CD14-positive monocyte (primary cell): ENCODE data around the gene CXCL10. TPM values are rescaled to one million over a fixed set of nuclear protein-coding genes. Genes with fewer than 3 reads are reported as not detected.
A peak's percentile ranks its signal among the peaks of the same experiment; 100 is the strongest.

Experiments used
- DNase-seq, 3 donors: peaks; one replicate each; pipeline ENCODE4 v3.0.0-alpha.2; 2011 to 2022
- H2AFZ ChIP-seq: 2 replicates; pipeline ENCODE4 v1.6.0; 2012; ENCODE audit warnings: mild to moderate bottlenecking, low read depth, low read length, inconsistent platforms; ENCODE audit not compliant: insufficient read depth, poor library complexity, severe bottlenecking
- H3K27ac ChIP-seq, 2 donors: 1 replicate in 1 of 2; 2 replicates in 1 of 2; pipeline ENCODE4 v1.5.1; 2012 to 2013; ENCODE audit warnings: low read length in 2 of 2, control low read depth in 1 of 2, inconsistent platforms in 1 of 2, low read depth in 1 of 2, mild to moderate bottlenecking in 1 of 2
- H3K27me3 ChIP-seq, 2 donors: one replicate each; pipeline versions ENCODE4 v1.6.0 to v1.6.1; 2011 to 2013; ENCODE audit warnings: low read length in 2 of 2; ENCODE audit not compliant: control insufficient read depth in 2 of 2, insufficient read depth in 2 of 2
- H3K36me3 ChIP-seq, 2 donors: replicated peaks in 1 of 2; 1 replicate in 1 of 2; 2 replicates in 1 of 2; pipeline versions ENCODE4 v1.5.1 to v1.6.1; 2012 to 2013; ENCODE audit warnings: low read length in 2 of 2, control low read depth in 1 of 2, inconsistent platforms in 1 of 2, mild to moderate bottlenecking in 1 of 2; ENCODE audit not compliant: insufficient read depth in 2 of 2, control insufficient read depth in 1 of 2
- H3K4me1 ChIP-seq, 2 donors: 1 replicate in 1 of 2; 2 replicates in 1 of 2; pipeline versions ENCODE4 v1.5.1 to v1.6.1; 2012 to 2013; ENCODE audit warnings: low read length in 2 of 2, control low read depth in 1 of 2, inconsistent platforms in 1 of 2, mild to moderate bottlenecking in 1 of 2, moderate library complexity in 1 of 2; ENCODE audit not compliant: insufficient read depth in 2 of 2, control insufficient read depth in 1 of 2
- H3K4me2 ChIP-seq: replicated peaks from 2 replicates; pipeline ENCODE3; 2012; ENCODE audit warnings: low read length, moderate library complexity, mild to moderate bottlenecking; ENCODE audit not compliant: poor library complexity, severe bottlenecking; ENCODE audit errors: extremely low read depth
- H3K4me3 ChIP-seq, 3 experiments: fragments of 200-600 bp in 1 of 3; sonication (generic) in 1 of 3; replicated peaks in 1 of 3; 1 replicate in 2 of 3; 2 replicates in 1 of 3; pipeline ENCODE4 v1.5.1; 2011 to 2013; ENCODE audit warnings: low read length in 3 of 3, mild to moderate bottlenecking in 3 of 3, control low read depth in 2 of 3, low read depth in 2 of 3, inconsistent platforms in 1 of 3, moderate library complexity in 1 of 3
- H3K79me2 ChIP-seq: 2 replicates; pipeline ENCODE4 v1.6.0; 2012; ENCODE audit warnings: mild to moderate bottlenecking, control low read depth, inconsistent platforms, low read length, moderate library complexity; ENCODE audit not compliant: insufficient read depth
- H3K9ac ChIP-seq: 2 replicates; pipeline ENCODE4 v1.6.0; 2017; ENCODE audit warnings: low read length, mild to moderate bottlenecking; ENCODE audit not compliant: insufficient read depth, poor library complexity, severe bottlenecking
- H3K9me3 ChIP-seq, 2 donors: replicated peaks in 1 of 2; 1 replicate in 1 of 2; 2 replicates in 1 of 2; pipeline versions ENCODE4 v1.5.1 to v1.6.1; 2012 to 2013; ENCODE audit warnings: low read length in 2 of 2, control low read depth in 1 of 2; ENCODE audit not compliant: control insufficient read depth in 1 of 2, insufficient read depth in 1 of 2
- H4K20me1 ChIP-seq: 2 replicates; pipeline ENCODE4 v1.6.0; 2012; ENCODE audit warnings: mild to moderate bottlenecking, low read length, control low read depth, moderate library complexity; ENCODE audit not compliant: insufficient read depth
- H3K27ac Mint-ChIP-seq, 7 donors: one replicate each; pipeline ENCODE4 v1.8.0; 2020; ENCODE audit warnings: mild to moderate bottlenecking in 7 of 7, mixed read lengths in 7 of 7, moderate library complexity in 6 of 7, inconsistent platforms in 2 of 7
- H3K27me3 Mint-ChIP-seq, 3 donors: one replicate each; pipeline ENCODE4 v1.8.0; 2021 to 2022; ENCODE audit warnings: low read depth in 3 of 3, mild to moderate bottlenecking in 3 of 3, mixed read lengths in 3 of 3, moderate library complexity in 3 of 3, inconsistent platforms in 1 of 3
- H3K36me3 Mint-ChIP-seq, 2 donors: one replicate each; pipeline ENCODE4 v1.8.0; 2020; ENCODE audit warnings: mixed read lengths in 2 of 2, inconsistent platforms in 1 of 2, mild to moderate bottlenecking in 1 of 2
- H3K4me1 Mint-ChIP-seq: one replicate; pipeline ENCODE4 v1.8.0; 2020; ENCODE audit warnings: mild to moderate bottlenecking, mixed read lengths
- H3K4me3 Mint-ChIP-seq, 2 donors: one replicate each; pipeline ENCODE4 v1.8.0; 2020; ENCODE audit warnings: mild to moderate bottlenecking in 2 of 2, mixed read lengths in 2 of 2, moderate library complexity in 1 of 2
- H3K9me3 Mint-ChIP-seq, 7 donors: one replicate each; pipeline ENCODE4 v1.8.0; 2020 to 2022; ENCODE audit warnings: mixed read lengths in 7 of 7, mild to moderate bottlenecking in 6 of 7, moderate library complexity in 6 of 7, inconsistent platforms in 2 of 7
- CTCF ChIP-seq: fragments of 200-600 bp; IDR thresholded peaks from one replicate; pipeline ENCODE4 v1.8.0; 2022; ENCODE audit warnings: antibody characterized with exemption, mild to moderate bottlenecking
- WGBS: methylation state at CpG from one replicate; pipeline ENCODE4 v1.1.5; 2013; ENCODE audit warnings: missing lambda C conversion rate; ENCODE audit not compliant: insufficient coverage; 5-methylcytosine and 5-hydroxymethylcytosine counted together
- intact Hi-C, 2 donors: fragments of 100-400 bp; cut with micrococcal nuclease; formaldehyde crosslinking; loops; one replicate each; pipeline versions ENCODE4 v1.15.0 to v1.15.1; 2023
- polyA plus RNA-seq, 3 donors: library from polyadenylated mRNA; depleted of rRNA in 1 of 3; unstranded in 2 of 3; stranded (reverse) in 1 of 3; fragments of 300-500 nt in 2 of 3; fragments of >200 nt in 1 of 3; fragmentation: Illumina TruSeq in 2 of 3; gene quantifications; 1 replicate in 2 of 3; 2 replicates in 1 of 3; pipeline ENCODE4 v1.2.3, GENCODE V29; 2012 to 2021

Gene CXCL10
- polyA plus RNA-seq, 3 donors, result 5.5 to 16.5 (median 16.3) TPM

DNA sequence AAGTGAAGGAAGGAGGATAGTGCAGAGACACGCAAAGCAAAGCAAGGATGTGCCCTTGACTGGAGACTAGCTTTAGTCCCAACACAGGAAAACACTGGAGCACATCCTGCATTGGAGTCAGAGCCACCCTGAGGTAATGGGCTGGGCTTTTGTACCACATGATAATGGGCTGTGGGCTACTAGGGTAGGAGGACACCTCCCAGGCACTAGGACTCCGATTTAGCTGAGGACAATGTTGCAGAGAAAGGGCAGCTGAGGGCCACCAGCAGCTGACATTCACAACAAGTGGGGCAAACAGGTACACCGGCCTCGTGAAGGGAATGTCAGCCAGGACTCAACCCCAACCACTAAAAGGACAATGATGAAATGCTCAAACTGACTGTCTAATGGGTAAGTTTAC is 42.7 kb downstream of the CXCL10 start:
- H4K20me1 ChIP-seq, result peaks cover 23% of the 10 kb centered on the region
- H3K27me3 Mint-ChIP-seq, result no peaks in the 10 kb centered on the region
- no peak overlapping the region for H2AFZ ChIP-seq
- DNase-seq, result no peak
- peak overlapping the region in 1 of 2 donors; percentile 3 for H3K27ac ChIP-seq
- WGBS, result 100% methylated on average over 2 of the region's 4 CpGs
- no peak overlapping the region for H3K4me3 Mint-ChIP-seq
- peak overlapping the region in 3 of 7 donors; percentile 1 to 25 (median 10) for H3K27ac Mint-ChIP-seq
- TF ChIP-seq CTCF, result no peak
- no peaks in the 10 kb centered on the region for H3K9me3 ChIP-seq
- peaks cover 0 to 2% (median 0%) of the 10 kb centered on the region in 7 donors for H3K9me3 Mint-ChIP-seq
- H3K4me2 ChIP-seq, result no peak overlapping the region
- intact Hi-C loops, result no loop called here
- H3K4me1 Mint-ChIP-seq, result peaks cover 10% of the 10 kb centered on the region
- H3K9ac ChIP-seq, result no peak overlapping the region
- H3K36me3 Mint-ChIP-seq, result peaks cover 47 to 72% of the 10 kb centered on the region in 2 donors
- peaks cover 8 to 9% of the 10 kb centered on the region in 2 donors for H3K4me1 ChIP-seq
- H3K27me3 ChIP-seq, result no peaks in the 10 kb centered on the region
- no peak overlapping the region for H3K4me3 ChIP-seq
- H3K36me3 ChIP-seq, result peaks cover 39 to 54% of the 10 kb centered on the region in 2 donors
- peaks cover 18% of the 10 kb centered on the region for H3K79me2 ChIP-seq

DNA sequence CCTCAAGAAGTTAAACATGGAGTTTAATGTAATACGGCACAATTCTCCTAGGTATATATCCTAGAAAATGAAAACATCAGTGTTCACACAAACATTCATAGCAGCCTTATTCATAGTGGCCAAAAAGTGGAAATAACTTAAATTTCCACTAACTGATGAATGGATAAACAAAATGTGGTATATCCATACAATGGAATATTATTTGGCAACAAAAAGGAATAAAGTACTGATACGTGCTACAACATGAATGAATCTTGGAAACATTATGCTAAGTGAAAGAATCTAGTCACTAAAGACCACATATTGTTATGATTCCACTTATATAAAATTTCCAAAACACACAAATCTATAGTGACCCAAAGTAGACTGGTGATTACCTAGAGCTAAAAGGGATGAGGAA is 47.1 kb downstream of the CXCL10 start:
- peaks cover 8 to 9% of the 10 kb centered on the region in 2 donors for H3K4me1 ChIP-seq
- H3K4me3 Mint-ChIP-seq, result no peak overlapping the region
- H3K27ac Mint-ChIP-seq, result no peak overlapping the region
- H3K4me1 Mint-ChIP-seq, result peaks cover 10% of the 10 kb centered on the region
- H3K9me3 Mint-ChIP-seq, result no peaks in the 10 kb centered on the region
- H3K27me3 Mint-ChIP-seq, result no peaks in the 10 kb centered on the region
- no peak for DNase-seq
- no peak overlapping the region for H2AFZ ChIP-seq
- no peak for TF ChIP-seq CTCF
- H3K9me3 ChIP-seq, result no peaks in the 10 kb centered on the region
- no CpG with 5 or more reads among the region's 2 CpGs for WGBS
- H3K27me3 ChIP-seq, result no peaks in the 10 kb centered on the region
- peak overlapping the region in 1 of 2 donors; percentile 27 for H3K27ac ChIP-seq
- H3K4me2 ChIP-seq, result no peak overlapping the region
- intact Hi-C loops, result loop anchor here in 1 of 2 donors (10.0 kb wide), 1 partner anchor 171 kb away; no protein-coding TSS in a partner anchor
- H3K36me3 ChIP-seq, result peaks cover 71 to 81% of the 10 kb centered on the region in 2 donors
- no peaks in the 10 kb centered on the region for H4K20me1 ChIP-seq
- peaks cover 66 to 88% of the 10 kb centered on the region in 2 donors for H3K36me3 Mint-ChIP-seq
- no peak overlapping the region for H3K9ac ChIP-seq
- no peak overlapping the region for H3K4me3 ChIP-seq
- no peaks in the 10 kb centered on the region for H3K79me2 ChIP-seq
